Prostate gland (tissue), 2 donors: ENCODE data around the gene IRF4. TPM values are rescaled to one million over a fixed set of nuclear protein-coding genes. Genes with fewer than 3 reads are reported as not detected.
"Not testable (repeated sequence)": the region's sequence is repeated elsewhere in the genome, so short reads cannot be mapped to it uniquely, and the experiment has no call there.

ENCODE experiments used
- DNase-seq: peaks from one replicate; pipeline ENCODE4 v3.0.0-alpha.2; 2019; ENCODE audit warnings: low spot score
- H3K27ac ChIP-seq, 2 donors: fragments of 200-600 bp; sonication (generic); 2 replicates each; pipeline ENCODE4 v1.5.1; 2017 to 2019
- H3K27me3 ChIP-seq: fragments of 200-600 bp; sonication (generic); replicated peaks from 2 replicates; pipeline ENCODE4 v1.5.1; 2019; ENCODE audit not compliant: insufficient read depth
- H3K36me3 ChIP-seq, 2 donors: fragments of 200-600 bp; sonication (generic); 1 replicate in 1 of 2; 2 replicates in 1 of 2; pipeline versions ENCODE4 v1.5.1 to v1.8.1; 2017 to 2019
- H3K4me1 ChIP-seq: fragments of 200-600 bp; sonication (generic); replicated peaks from 2 replicates; pipeline ENCODE4 v1.5.1; 2019
- H3K4me3 ChIP-seq, 2 donors: fragments of 200-600 bp; sonication (generic); 2 replicates each; pipeline ENCODE4 v1.5.1; 2017 to 2019
- H3K9me3 ChIP-seq: fragments of 200-600 bp; sonication (generic); 2 replicates; pipeline ENCODE4 v1.5.1; 2017
- CTCF ChIP-seq, 4 experiments: fragments of 200-600 bp in 2 of 4; fragments of 450-650 bp in 2 of 4; sonication (generic) in 2 of 4; IDR thresholded peaks; 1 replicate in 3 of 4; 2 replicates in 1 of 4; pipeline ENCODE4 v1.5.1; 2016 to 2019; ENCODE audit warnings: antibody characterized with exemption in 4 of 4, mild to moderate bottlenecking in 2 of 4, moderate library complexity in 2 of 4
- POLR2A ChIP-seq: fragments of 450-650 bp; IDR thresholded peaks from one replicate; pipeline ENCODE4 v1.6.1; 2016; ENCODE audit warnings: antibody characterized with exemption, mild to moderate bottlenecking
- POLR2AphosphoS5 ChIP-seq: sonication (generic); formaldehyde crosslinking; IDR thresholded peaks from one replicate; pipeline ENCODE4 v1.6.1; 2017; ENCODE audit warnings: antibody characterized with exemption
- WGBS: methylation state at CpG from one replicate; pipeline ENCODE4 v1.1.5; 2018; 5-methylcytosine and 5-hydroxymethylcytosine counted together
- intact Hi-C: fragments of 100-400 bp; cut with DNase I; formaldehyde crosslinking; loops from one replicate; pipeline ENCODE4 v1.14.2; 2022
- total RNA-seq, 2 donors: library from RNA; depleted of rRNA; stranded (reverse); fragments of >200 nt; gene quantifications; one replicate each; pipeline ENCODE4 v1.1.0, GENCODE V29; 2016

IRF4 gene
- total RNA-seq, 2 donors from 2014 or later = 0.77 to 1.6 TPM

GRCh38 chr6:423799-424345 lies 32.3 kb downstream of the IRF4 start:
- Histone ChIP-seq H3K36me3 (no peaks in the 10 kb centered on the region), H3K4me3 (no peak overlapping the region), H3K27ac (no peak overlapping the region), H3K9me3 (no peaks in the 10 kb centered on the region), H3K4me1 (no peaks in the 10 kb centered on the region), H3K27me3 (no peaks in the 10 kb centered on the region)
- no peak for DNase-seq
- intact Hi-C loops = no loop called here
- TF ChIP-seq CTCF (IDR thresholded peaks at IDR 0.05) = no peak
- TF ChIP-seq POLR2A = no peak
- no peak for TF ChIP-seq POLR2AphosphoS5
- WGBS = 94% methylated on average over 38 of the region's 39 CpGs

- Histone ChIP-seq H3K4me3 (no peak overlapping the region), H3K4me1 (no peaks in the 10 kb centered on the region), H3K9me3 (no peaks in the 10 kb centered on the region), H3K27me3 (no peaks in the 10 kb centered on the region), H3K36me3 (no peaks in the 10 kb centered on the region), H3K27ac (no peak overlapping the region)
- WGBS = 91% methylated on average over 16 of the region's 27 CpGs
- TF ChIP-seq POLR2A = no peak
- DNase-seq = no peak
- intact Hi-C loops = no loop called here
These were observed 33.3 kb downstream of the IRF4 start for GRCh38 chr6:424741-425417.

GRCh38 chr6:425418-425788 lies 33.9 kb downstream of the IRF4 start:
- H3K9me3 ChIP-seq, H3K27me3 ChIP-seq, intact Hi-C loops, H3K4me1 ChIP-seq, H3K27ac ChIP-seq, H3K4me3 ChIP-seq, DNase-seq, H3K36me3 ChIP-seq: not testable (repeated sequence)
- WGBS = 86% methylated on average over 7 of the region's 7 CpGs

- H3K9me3 ChIP-seq, H3K27ac ChIP-seq, H3K36me3 ChIP-seq, H3K4me1 ChIP-seq, DNase-seq, H3K4me3 ChIP-seq, intact Hi-C loops, H3K27me3 ChIP-seq: not testable (repeated sequence)
- 93% methylated on average over 37 of the region's 45 CpGs for WGBS
These were observed 34.7 kb downstream of the IRF4 start for GRCh38 chr6:426198-426738.

GRCh38 chr6:428047-428603 lies 36.6 kb downstream of the IRF4 start:
- peaks cover 3% of the 10 kb centered on the region for H3K27me3 ChIP-seq
- no peak overlapping the region for H3K4me3 ChIP-seq
- no peaks in the 10 kb centered on the region for H3K4me1 ChIP-seq
- no peak for DNase-seq
- intact Hi-C loops = no loop called here
- 91% methylated on average over 11 of the region's 11 CpGs for WGBS
- H3K27ac ChIP-seq = no peak overlapping the region
- H3K36me3 ChIP-seq = no peaks in the 10 kb centered on the region
- TF ChIP-seq POLR2A = no peak
- TF ChIP-seq CTCF (IDR thresholded peaks at IDR 0.05) = no peak
- TF ChIP-seq POLR2AphosphoS5 = no peak
- H3K9me3 ChIP-seq = no peaks in the 10 kb centered on the region

GRCh38 chr6:429515-430121 lies 38.1 kb downstream of the IRF4 start:
- WGBS = 66% methylated on average over 4 of the region's 4 CpGs

More at GRCh38 chr6:429515-430121, 38.1 kb downstream of the IRF4 start:
- H3K9me3 ChIP-seq = no peaks in the 10 kb centered on the region
- peaks cover 3% of the 10 kb centered on the region for H3K27me3 ChIP-seq
- H3K36me3 ChIP-seq = no peaks in the 10 kb centered on the region
- intact Hi-C loops = no loop called here
- H3K4me3 ChIP-seq = no peak overlapping the region
- no peak overlapping the region for H3K27ac ChIP-seq
- no peak for DNase-seq
- TF ChIP-seq POLR2AphosphoS5 = no peak
- no peak for TF ChIP-seq CTCF (IDR thresholded peaks at IDR 0.05)
- no peak for TF ChIP-seq POLR2A
- H3K4me1 ChIP-seq = no peaks in the 10 kb centered on the region
